Lower leg skin (tissue), 4 donors: ENCODE results near the gene PLXNA2. TPM values are rescaled to one million over a fixed set of nuclear protein-coding genes. Genes with fewer than 3 reads are reported as not detected.

Source experiments
- DNase-seq, 2 donors: peaks; one replicate each; pipeline ENCODE4 v3.0.0-alpha.2; 2019; ENCODE audit warnings: low spot score in 2 of 2
- H3K4me3 ChIP-seq: fragments of 200-600 bp; sonication (generic); 2 replicates; pipeline ENCODE4 v1.5.1; 2017; ENCODE audit warnings: mild to moderate bottlenecking, low read depth; ENCODE audit not compliant: poor library complexity, severe bottlenecking
- CTCF ChIP-seq, 3 donors: fragments of 450-650 bp; IDR thresholded peaks; one replicate each; pipeline ENCODE4 v1.5.1; 2016; ENCODE audit warnings: antibody characterized with exemption in 3 of 3, mild to moderate bottlenecking in 3 of 3, moderate library complexity in 2 of 3
- POLR2A ChIP-seq, 2 donors: fragments of 450-650 bp; IDR thresholded peaks; one replicate each; pipeline ENCODE4 v1.6.1; 2016 to 2017; ENCODE audit warnings: antibody characterized with exemption in 2 of 2, mild to moderate bottlenecking in 1 of 2, moderate library complexity in 1 of 2
- WGBS, 2 donors: methylation state at CpG; one replicate each; pipeline ENCODE4 v1.1.5; 2018; 5-methylcytosine and 5-hydroxymethylcytosine counted together
- intact Hi-C: fragments of 100-400 bp; cut with DNase I; formaldehyde crosslinking; loops from one replicate; pipeline ENCODE4 v1.15.0; 2023; ENCODE audit warnings: low total_unique reads
- total RNA-seq, 4 donors: library from RNA; depleted of rRNA; stranded (reverse); fragments of >200 nt; gene quantifications; one replicate each; pipeline ENCODE4 v1.1.0, GENCODE V29; 2016

Gene PLXNA2
- total RNA-seq, 4 donors from 2014 or later: 27.4 to 44.2 (median 36.9) TPM

GRCh38 chr1:208211921-208212843, 32.0 kb downstream of the PLXNA2 start:
- no peak overlapping the region for H3K4me3 ChIP-seq
- TF ChIP-seq POLR2A (IDR thresholded peaks at IDR 0.05): no peak
- no peak for TF ChIP-seq CTCF (IDR thresholded peaks at IDR 0.05)
- no peak for DNase-seq
- WGBS, 2 donors: 58 to 71% methylated on average over 8 of the region's 8 CpGs
- intact Hi-C loops: no loop called here

GRCh38 chr1:208209896-208210589, 34.1 kb downstream of the PLXNA2 start:
- no peak overlapping the region for H3K4me3 ChIP-seq
- 86 to 88% methylated on average over 9 of the region's 9 CpGs for WGBS, 2 donors
- no peak for DNase-seq
- TF ChIP-seq POLR2A (IDR thresholded peaks at IDR 0.05) (no peak), CTCF (IDR thresholded peaks at IDR 0.05) (no peak)
- intact Hi-C loops: no loop called here

GRCh38 chr1:208209286-208209685, 34.9 kb downstream of the PLXNA2 start:
- intact Hi-C loops: no loop called here
- 25 to 50% methylated on average over 3 of the region's 3 CpGs for WGBS, 2 donors
- no peak overlapping the region for H3K4me3 ChIP-seq
- DNase-seq: no peak
- TF ChIP-seq POLR2A (IDR thresholded peaks at IDR 0.05) (no peak), CTCF (IDR thresholded peaks at IDR 0.05) (no peak)

- TF ChIP-seq CTCF (IDR thresholded peaks at IDR 0.05): no peak
- no peak for TF ChIP-seq POLR2A (IDR thresholded peaks at IDR 0.05)
- no peak overlapping the region for H3K4me3 ChIP-seq
- intact Hi-C loops: no loop called here
- no peak for DNase-seq
Measured at GRCh38 chr1:208208132-208208487, 36.1 kb downstream of the PLXNA2 start.

- 40 to 44% methylated on average over 10 of the region's 10 CpGs for WGBS, 2 donors
- no peak overlapping the region for H3K4me3 ChIP-seq
- TF ChIP-seq CTCF (IDR thresholded peaks at IDR 0.05) (no peak), POLR2A (IDR thresholded peaks at IDR 0.05) (no peak)
- intact Hi-C loops: no loop called here
- peak in 1 of 2 donors; percentile 64 for DNase-seq
Measured at GRCh38 chr1:208207388-208208131, 36.6 kb downstream of the PLXNA2 start.
